ENCODE data around the gene CDC14B. TPM values are rescaled to one million over a fixed set of nuclear protein-coding genes. Genes with fewer than 3 reads are reported as not detected.
A peak's percentile ranks its signal among the peaks of the same experiment; 100 is the strongest.

CDC14B gene
- total and polyA plus RNA-seq, 2 experiments from 2014 or later = 48.5 to 49.4 TPM

DNA sequence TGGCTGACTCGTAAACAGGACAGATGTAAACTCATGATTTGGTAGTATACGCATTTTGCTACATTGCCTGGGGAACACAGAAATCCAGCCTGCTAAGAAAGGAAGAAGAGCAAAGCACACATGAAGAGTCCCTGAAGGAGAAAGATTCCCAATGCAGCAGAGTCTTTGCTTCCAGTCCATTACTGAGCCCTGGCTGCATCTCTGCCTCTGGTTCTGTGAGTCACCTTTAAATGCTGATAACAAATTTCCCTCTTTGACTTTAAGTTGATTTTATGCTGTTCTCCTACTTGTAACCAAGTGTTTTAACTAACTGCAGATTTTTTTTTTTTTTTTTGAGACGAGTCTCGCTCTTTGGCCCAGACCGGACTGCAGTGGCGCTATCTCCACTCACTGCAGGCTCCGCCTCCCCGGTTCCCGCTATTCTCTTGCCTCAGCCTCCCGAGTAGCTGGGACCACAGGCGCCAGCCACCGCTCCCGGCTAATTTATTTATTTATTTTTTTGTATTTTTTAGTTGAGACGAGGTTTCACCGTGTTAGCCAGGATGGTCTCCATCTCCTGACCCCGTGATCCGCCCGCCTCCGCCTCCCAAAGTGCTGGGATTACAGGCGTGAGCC lies 44.0 kb upstream of the CDC14B start:
- Histone ChIP-seq H3K4me3 (no peak overlapping the region), H3K36me3 (no peaks in the 10 kb centered on the region), H3K9me3 (ENCODE audit: low read depth) (no peaks in the 10 kb centered on the region), H3K27ac (no peak overlapping the region), H3K27me3 (no peaks in the 10 kb centered on the region), H3K4me1 (ENCODE audit: low read depth) (no peaks in the 10 kb centered on the region)
- DNase-seq (ENCODE audit: low read depth in 1 of 2, low spot score in 1 of 2) = peak in 1 of 2 donors; percentile 49
- TF ChIP-seq, protein P1, sequence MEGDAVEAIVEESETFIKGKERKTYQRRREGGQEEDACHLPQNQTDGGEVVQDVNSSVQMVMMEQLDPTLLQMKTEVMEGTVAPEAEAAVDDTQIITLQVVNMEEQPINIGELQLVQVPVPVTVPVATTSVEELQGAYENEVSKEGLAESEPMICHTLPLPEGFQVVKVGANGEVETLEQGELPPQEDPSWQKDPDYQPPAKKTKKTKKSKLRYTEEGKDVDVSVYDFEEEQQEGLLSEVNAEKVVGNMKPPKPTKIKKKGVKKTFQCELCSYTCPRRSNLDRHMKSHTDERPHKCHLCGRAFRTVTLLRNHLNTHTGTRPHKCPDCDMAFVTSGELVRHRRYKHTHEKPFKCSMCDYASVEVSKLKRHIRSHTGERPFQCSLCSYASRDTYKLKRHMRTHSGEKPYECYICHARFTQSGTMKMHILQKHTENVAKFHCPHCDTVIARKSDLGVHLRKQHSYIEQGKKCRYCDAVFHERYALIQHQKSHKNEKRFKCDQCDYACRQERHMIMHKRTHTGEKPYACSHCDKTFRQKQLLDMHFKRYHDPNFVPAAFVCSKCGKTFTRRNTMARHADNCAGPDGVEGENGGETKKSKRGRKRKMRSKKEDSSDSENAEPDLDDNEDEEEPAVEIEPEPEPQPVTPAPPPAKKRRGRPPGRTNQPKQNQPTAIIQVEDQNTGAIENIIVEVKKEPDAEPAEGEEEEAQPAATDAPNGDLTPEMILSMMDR (IDR thresholded peaks at IDR 0.05; ENCODE audit: low read depth, low read length) = no peak

DNA sequence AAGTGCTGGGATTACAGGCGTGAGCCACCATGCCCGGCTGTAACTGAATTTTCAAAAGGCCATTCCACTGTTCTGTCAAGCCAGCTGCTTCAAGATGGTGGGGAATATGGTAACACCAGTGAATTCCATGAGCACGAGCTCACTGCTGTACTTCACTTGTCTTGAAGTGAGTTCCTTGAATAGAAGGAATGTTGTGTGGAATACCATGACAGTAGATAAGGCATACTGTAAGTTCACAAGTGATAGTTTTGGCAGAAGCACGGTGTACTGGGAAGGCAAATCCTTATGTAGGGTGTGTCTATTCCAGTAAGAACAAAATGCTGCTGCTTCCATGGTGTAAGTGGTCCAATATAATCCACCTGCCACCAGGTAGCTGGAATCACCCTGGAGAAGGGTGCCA lies 42.1 kb upstream of the CDC14B start:
- H3K9me3 ChIP-seq (ENCODE audit: low read depth) = no peaks in the 10 kb centered on the region
- H3K27ac ChIP-seq = no peak overlapping the region
- DNase-seq (ENCODE audit: low read depth in 1 of 2, low spot score in 1 of 2) = peak; percentile 7 to 12
- no peak overlapping the region for H3K4me3 ChIP-seq
- H3K36me3 ChIP-seq = no peaks in the 10 kb centered on the region
- TF ChIP-seq, protein P1 (IDR thresholded peaks at IDR 0.05; ENCODE audit: low read depth, low read length) = no peak
- H3K4me1 ChIP-seq (ENCODE audit: low read depth) = no peaks in the 10 kb centered on the region
- no peaks in the 10 kb centered on the region for H3K27me3 ChIP-seq

DNA sequence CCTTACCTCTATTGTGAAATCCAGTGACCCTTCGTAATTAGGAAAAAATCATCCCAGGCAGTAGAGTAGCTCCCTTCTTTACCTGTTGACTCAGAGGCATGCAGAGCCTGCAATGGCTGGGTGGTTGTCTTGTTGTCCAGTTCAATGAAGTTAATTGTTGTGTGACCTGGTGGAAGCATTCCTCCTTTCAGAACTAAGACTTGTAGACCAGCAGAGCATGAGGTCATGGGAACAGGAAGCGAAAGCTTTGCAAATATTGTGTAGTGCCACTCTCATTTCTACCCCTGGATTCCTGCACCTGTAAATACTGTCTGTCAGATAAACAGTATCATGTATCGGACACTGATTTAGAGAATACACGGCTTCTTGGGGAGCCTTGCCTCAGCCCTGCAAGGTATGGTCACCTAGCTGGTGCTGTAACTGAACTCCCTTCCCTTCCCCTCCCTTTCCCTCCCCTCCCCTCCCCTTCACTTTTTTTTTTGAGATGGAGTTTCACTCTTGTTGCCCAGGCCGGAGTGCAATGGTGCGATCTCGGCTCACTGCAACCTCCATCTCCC lies 41.1 kb upstream of the CDC14B start:
- no peaks in the 10 kb centered on the region for H3K27me3 ChIP-seq
- H3K9me3 ChIP-seq (ENCODE audit: low read depth) = no peaks in the 10 kb centered on the region
- TF ChIP-seq, protein P1 (IDR thresholded peaks at IDR 0.05; ENCODE audit: low read depth, low read length) = no peak
- H3K36me3 ChIP-seq = no peaks in the 10 kb centered on the region
- no peak overlapping the region for H3K4me3 ChIP-seq
- H3K4me1 ChIP-seq (ENCODE audit: low read depth) = no peaks in the 10 kb centered on the region
- no peak for DNase-seq (ENCODE audit: low read depth in 1 of 2, low spot score in 1 of 2)
- H3K27ac ChIP-seq = no peak overlapping the region

DNA sequence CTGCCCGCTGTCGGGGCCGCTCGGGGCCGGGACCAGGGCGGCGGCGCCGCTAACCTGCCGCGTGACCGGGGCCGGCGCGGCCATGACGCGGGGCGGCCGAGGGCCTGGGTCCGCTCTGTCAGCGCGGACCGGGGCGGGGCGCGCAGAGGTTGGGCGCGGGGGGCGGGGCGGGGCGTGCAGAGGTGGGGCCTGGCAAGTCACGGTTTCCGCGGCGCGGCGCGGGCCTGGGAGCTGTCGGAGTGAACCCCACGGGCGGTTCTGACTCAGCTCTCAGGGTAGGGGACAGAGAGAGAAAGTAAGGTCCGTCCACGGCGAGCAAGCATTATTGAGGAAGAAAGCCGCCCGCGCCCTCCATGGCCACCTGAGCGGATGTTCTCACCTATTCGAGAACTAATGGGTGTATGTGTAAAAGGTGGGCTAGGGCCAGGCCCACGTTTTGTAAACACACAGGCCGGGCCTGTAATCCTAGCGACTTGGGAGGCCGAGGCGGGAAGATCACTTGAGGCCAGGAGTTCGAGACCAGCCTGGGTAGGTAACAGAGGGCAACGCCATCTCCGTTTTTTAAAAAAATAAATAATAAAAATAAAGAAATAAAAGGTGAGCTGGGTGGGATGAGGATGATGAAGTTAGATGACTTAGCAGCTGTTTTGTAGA lies 35.7 kb upstream of the CDC14B start, which contains the start of gene PRXL2C:
PRXL2C (minus strand) TSS at position 120 of the 654 bp plus-strand sequence; CDS start at position 84, 36 bp downstream.
- peak; percentile 82 to 88 for DNase-seq (ENCODE audit: low read depth in 1 of 2, low spot score in 1 of 2)
- H3K27ac ChIP-seq = peak within 1 kb of the TSS; percentile 99
- TF ChIP-seq, protein P1 (IDR thresholded peaks at IDR 0.05; ENCODE audit: low read depth, low read length) = no peak
- H3K4me3 ChIP-seq = peak within 1 kb of the TSS; percentile 80
- no peaks in the 10 kb centered on the region for H3K9me3 ChIP-seq (ENCODE audit: low read depth)
- peaks cover 5% of the 10 kb centered on the region for H3K36me3 ChIP-seq
- H3K27me3 ChIP-seq = no peaks in the 10 kb centered on the region
- no peaks in the 10 kb centered on the region for H3K4me1 ChIP-seq (ENCODE audit: low read depth)

DNA sequence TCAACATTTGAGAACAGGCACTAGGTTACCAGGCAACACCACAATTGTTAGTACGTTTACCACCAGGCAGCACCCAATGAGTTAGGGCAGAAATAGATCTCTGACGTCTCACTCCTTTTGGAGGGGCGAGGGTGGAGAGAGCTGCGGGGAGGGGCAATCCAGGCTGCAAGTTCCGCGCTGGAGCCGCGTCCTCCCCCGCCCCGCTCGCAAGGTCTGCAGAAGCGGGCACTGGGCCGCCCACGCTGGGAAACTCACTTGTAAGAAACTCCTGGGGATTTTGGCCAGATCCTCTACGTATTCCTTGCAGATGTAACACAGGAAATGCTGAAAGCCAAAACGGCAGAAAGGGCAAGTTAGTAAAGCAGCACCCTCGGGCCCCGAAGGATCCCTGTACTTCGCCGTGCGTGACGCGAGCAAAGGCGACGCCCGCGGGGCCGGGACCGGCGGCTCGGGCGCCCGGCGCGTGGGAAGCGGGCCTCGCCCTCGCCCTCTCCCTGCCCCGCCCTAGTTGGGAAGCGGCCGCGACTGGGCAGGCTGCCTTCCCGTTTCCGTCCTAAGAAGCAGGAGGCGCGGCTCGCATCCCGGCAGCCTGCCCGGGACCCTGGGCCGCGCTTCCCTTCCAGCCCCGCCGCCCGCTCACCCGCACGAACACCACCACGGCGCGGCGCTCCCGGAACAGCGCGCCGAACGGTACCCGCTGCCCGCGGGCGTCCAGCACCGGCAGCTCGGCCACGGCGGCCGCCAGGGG lies 35.0 kb upstream of the CDC14B start:
- peak; percentile 92 to 93 for DNase-seq (ENCODE audit: low read depth in 1 of 2, low spot score in 1 of 2)
- peak overlapping the region; percentile 80 for H3K4me3 ChIP-seq
- H3K27me3 ChIP-seq = no peaks in the 10 kb centered on the region
- no peaks in the 10 kb centered on the region for H3K9me3 ChIP-seq (ENCODE audit: low read depth)
- peaks cover 12% of the 10 kb centered on the region for H3K36me3 ChIP-seq
- H3K4me1 ChIP-seq (ENCODE audit: low read depth) = no peaks in the 10 kb centered on the region
- TF ChIP-seq, protein P1 (IDR thresholded peaks at IDR 0.05; ENCODE audit: low read depth, low read length) = peak; percentile 5
- peak overlapping the region; percentile 99 for H3K27ac ChIP-seq
